GM21423 (cell line): ENCODE results near the gene MEPE.

Experiments used
- ATAC-seq: cut with Tn5 transposase; IDR thresholded peaks from one replicate; pipeline ENCODE4 v1.9.1; 2021; ENCODE audit warnings: mild to moderate bottlenecking, moderate library complexity; ENCODE audit not compliant: unreplicated experiment

The MEPE gene

DNA sequence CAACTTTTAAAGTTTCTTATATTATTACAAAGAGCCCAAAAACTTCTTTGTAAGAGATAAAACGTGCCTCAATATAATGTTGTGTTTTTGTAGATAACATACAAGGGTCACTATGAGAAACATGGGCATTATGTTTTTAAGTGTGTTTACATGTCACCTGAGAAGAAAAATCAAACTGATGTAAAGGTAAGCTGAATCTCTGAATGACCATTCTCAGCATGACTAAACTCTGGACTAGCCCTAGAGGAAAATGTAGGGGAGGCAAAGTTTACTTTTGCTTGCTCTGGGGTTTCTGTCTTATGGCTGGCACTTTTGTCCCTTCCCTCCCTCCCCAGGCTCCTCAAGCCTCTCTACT, 6.8 kb downstream of the MEPE start:
- ATAC-seq: no peak

DNA sequence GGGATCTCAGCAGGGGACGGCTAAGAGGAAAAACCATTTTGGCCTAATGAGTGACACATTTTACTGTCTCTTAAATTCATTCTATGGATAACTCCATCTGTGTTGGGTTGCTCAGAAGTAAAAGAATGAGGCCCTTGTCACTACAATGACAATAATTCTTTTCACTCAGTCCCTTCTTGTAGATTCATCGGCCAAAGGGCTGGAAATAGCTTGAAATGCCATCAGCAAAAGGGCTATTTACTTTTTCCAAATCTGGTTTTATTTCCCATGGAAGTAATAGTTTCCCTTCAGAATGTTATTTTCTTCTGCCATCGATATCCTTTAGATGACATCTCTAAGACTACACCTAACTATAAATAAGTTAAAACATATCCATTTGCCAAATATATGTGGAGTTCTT, 7.4 kb downstream of the MEPE start:
- ATAC-seq: no peak

DNA sequence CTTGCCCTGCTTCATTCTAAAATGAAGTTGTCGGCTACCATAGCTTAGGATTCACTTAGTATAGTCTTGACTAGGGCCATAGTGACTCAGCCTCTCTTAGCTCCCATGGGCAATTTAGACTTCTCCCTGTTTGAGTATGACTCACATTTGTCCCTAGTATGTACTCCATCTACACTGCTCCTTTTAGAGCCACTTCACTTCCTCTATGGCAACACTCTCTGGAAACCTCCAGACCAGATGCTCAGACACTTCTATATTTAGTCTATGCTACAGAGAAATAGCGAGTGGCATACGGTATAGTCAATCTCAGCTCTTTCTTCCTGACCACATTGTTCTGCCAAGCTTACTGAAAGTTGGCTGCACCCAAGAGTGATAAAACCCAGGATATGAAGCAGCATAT, 11.2 kb downstream of the MEPE start:
- no peak for ATAC-seq

DNA sequence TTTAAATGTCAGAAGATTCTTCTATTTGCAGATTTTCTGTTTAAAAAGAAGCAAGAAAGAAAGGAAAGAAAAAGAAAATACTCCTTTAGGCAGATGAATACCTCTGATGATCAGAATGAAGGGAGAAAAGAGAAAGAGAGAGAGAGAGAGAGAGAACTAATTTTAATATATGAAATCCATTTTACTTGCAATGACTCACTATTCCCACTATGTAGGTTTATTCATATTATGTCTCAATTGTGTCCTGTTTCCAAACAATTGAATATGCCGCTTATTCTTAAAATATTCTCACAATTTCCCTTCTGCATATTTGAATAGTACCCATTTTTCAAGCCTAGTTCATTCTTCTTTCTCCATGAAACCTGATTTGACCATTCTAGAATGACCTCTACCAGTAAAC, 11.7 kb downstream of the MEPE start:
- no peak for ATAC-seq

DNA sequence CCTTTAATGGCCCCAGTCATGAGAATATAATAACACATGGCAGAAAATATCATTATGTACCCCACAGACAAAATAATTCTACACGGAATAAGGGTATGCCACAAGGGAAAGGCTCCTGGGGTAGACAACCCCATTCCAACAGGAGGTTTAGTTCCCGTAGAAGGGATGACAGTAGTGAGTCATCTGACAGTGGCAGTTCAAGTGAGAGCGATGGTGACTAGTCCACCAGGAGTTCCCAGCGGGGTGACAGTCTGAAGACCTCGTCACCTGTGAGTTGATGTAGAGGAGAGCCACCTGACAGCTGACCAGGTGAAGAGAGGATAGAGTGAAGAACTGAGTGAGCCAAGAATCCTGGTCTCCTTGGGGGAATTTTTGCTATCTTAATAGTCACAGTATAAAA, 13.5 kb downstream of the MEPE start:
- no peak for ATAC-seq

DNA sequence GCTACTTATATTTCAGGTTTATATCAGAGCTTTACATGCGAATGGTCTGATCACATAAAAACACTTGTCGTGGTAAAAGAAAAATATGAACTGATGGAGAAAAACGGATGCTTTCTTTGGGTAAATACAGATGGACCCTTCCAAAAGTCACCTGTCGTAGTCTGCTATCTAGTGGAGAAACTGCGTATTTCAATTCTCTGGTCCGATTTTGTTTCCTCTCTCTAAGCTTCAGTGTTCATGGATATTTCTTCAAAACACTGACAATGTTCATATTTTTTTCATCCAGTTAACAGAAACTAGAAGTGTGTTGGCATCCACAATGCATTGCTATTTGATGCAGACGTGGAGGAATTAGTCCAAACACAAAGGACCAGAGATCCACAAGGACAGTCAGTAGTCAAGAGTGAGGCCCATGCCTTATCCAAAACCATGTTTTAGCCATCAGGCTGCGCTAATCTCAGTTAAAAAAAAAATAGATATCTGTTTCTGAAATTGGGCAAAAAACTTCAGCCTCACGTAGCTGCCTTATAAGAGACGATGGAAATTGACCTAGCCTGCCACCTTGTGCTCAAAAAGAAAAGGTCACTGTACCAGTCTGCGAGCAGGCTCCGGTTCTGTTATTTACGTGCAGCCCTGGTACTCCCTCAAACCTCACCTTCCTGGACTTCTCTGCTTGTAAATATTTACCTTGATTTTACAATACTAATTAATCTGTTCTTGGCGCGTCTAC, 16.0 kb downstream of the MEPE start:
- ATAC-seq: peak; percentile 77

DNA sequence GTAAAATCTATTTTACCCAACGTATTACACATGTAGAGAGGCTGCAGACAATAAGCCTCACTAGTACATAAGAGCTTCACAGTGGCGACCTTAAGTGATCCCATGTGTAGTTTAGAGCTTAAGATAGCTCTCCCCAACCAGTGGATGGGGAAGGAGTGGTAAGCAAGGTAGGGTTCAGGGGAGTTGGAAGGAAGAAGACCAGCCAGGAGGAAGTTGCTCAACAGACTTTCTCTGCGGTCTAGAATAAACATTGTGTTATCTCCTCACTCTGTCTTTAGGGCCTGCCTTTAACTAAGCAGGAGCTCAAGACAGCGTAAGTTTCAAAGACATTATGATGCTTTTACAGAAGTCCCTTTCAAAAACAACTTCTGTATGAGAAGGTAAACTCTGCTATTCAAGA, 16.8 kb downstream of the MEPE start:
- no peak for ATAC-seq

DNA sequence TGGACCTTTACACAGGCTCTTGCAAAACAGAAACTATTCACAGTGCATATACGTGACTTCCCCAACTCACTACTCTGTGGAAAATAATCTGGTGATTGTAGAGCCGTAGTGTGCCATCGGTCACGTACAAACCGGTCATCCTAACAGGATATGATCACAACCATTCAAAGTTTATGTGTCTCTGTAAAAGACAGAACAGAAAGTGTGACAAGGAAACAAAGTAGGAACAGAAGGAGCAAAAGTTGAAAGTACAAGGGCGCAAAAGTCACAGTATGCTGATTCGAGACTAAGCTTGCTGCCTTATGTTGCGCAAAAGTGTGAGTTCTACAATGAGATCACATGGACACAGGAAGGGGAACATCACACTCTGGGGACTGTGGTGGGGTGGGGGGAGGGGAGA, 18.6 kb downstream of the MEPE start:
- no peak for ATAC-seq

DNA sequence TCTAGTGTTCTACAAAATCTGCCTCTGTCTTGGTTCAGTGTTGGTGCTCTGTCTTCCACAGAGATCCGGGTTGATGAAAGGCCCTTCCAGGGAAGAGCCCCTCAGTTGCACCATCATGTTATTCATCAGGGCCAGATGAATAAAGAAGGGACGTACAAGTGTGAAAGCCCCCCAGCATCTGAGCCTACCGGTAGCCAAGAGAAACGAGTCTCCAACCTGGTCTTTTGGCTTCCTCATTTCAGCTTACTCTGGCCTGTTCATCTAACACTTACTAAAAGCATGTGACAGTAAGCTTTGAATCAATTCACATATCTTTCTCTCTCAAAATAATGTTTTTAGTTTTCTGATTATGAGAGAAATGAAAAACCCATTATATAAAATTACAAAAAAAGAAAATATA, 19.2 kb downstream of the MEPE start:
- ATAC-seq: no peak

DNA sequence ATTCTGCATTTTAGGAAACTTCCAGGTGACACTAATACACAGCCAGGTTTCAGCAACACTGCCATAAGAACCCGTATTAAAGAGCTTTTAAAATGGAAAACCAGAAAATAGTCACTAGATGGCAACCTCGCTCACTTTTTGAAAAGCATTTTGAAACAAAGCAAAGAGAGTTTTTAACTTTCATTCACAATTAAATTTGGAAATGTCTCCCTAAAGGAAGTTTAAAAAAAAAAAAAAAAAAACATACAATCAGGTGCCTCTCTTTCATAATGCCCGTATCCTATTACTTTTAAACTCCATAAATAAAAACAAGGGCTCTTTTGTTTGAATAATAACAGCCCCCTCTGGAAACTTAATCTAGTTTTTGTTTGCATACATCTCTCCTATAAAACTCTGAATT, 20.3 kb downstream of the MEPE start:
- no peak for ATAC-seq

DNA sequence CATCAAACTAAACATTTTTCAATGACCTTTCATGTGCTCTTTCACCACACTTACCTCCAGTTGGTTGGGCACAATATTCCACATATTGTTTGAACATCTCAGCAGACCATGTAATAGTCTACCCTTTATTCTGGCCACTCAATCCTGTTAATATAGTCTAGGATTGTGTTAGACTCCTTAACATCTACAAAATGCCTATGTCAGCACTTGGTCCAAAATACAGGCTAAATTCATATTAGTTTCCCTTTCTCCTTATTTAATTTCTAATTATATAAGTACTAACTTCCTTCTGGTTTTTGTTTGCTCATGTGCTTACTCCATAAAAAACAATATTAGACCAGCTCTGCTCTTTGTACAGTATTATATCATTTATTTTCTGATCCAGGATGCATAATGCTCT, 21.1 kb downstream of the MEPE start:
- ATAC-seq: no peak

DNA sequence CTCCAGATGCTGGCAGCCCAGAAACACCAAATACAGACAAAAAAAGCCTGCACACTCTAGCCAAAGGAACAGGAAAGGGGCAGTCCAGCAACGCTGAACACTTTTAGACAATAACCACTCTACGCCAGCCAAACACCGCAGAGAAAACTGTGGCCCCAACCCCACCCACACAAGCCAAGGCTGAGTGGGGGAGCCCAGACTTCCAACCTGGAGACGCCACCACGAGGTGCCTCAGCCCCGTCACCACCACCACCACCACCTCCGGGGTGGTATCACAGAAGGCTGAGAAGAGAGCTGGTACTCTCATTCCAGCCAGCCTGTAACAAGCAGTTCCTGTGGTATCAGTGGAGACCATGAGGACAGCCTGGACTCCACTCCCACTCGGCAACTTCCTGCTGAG, 22.8 kb downstream of the MEPE start:
- ATAC-seq: no peak

DNA sequence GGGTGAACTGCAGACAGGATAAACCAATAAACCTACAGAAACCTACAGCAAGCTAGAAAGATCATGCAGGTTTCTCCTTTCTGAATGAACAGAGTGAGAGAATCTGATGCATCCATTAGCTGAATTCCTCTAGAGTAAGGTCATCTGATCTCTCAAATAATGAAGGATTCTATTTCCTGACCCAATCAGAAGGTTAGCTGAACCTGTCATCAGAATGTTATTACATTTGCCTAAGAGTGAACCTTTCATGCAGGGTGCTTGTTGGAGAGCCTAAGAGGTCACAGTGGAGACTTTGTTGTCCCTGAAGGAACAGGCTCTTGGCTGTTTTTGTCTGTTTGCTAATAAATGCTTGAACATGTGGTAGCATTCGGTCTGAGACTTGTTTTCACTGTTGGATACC, 24.0 kb downstream of the MEPE start:
- no peak for ATAC-seq

DNA sequence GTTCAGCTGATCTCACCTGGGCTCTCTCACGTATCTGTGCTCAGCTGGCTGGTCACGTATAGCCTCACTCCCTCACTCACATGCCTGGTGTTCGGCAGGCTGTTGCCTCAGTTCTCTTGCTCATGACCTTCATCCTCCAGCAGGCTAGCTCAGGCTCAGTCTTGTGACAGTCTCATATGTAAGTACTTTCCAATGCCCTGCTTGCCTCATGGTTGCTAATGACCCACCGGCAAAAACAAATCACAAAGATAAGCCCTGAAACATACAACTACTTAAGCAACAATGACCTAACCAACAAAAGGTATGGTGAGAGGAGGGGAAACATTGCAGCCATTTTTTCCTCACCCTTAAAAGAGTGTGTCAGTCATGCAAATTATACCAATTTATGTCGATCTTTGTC, 25.0 kb downstream of the MEPE start:
- ATAC-seq: no peak

DNA sequence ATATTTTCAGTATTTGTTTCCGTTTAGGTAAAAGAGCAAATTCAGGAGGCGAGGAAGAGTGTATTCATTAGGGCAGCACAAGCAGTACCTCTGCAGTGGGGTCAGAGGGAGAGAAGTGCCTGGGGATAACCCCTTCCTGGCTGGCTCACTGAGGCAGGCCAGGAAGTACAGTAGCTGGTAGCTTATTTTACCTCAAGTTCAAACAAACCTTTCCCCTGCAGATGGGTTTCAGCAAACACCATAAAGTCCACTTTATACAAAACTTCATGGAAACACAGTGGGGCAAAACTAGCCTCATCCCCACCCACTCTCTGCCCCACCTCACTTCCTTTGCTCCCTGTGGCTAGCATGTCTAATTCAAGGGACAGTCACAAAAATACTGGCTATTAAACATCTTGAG, 29.5 kb downstream of the MEPE start:
- no peak for ATAC-seq

DNA sequence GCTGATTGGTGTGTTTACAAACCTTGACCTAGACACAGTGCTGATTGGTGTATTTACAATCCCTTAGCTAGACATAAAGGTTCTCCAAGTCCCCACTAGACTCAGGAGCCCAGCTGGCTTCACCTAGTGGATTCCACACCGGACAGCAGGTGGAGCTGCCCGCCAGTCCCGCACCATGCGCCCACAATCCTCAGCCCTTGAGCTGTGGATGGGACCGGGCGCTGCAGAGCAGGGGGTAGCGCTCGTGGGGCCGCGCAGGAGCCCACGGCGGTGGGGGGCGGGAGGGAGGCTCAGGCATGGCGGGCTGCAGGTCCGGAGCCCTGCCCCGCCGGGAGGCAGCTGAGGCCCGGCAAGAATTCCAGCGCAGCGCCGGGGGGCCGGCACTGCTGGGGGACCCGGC, 30.7 kb downstream of the MEPE start:
- ATAC-seq: no peak

DNA sequence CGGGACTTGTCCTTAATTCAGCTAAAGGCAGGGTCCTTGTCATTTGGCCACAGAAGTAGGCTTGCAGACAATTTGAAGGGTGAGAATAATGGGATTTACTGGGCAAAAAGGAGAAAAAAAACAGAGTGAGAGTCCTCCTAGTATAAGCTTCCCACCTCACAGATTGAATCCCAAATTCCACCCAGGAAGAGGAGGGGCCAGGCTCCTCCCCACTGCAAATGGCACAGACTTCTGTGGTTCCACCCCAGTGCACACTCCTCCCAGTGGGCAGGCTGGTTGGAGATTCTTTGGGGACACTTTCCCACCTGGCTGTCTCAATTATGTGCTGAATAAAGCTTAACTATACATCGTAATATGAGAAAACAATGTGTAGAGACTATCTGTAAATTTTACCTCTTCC, 31.6 kb downstream of the MEPE start:
- no peak for ATAC-seq

DNA sequence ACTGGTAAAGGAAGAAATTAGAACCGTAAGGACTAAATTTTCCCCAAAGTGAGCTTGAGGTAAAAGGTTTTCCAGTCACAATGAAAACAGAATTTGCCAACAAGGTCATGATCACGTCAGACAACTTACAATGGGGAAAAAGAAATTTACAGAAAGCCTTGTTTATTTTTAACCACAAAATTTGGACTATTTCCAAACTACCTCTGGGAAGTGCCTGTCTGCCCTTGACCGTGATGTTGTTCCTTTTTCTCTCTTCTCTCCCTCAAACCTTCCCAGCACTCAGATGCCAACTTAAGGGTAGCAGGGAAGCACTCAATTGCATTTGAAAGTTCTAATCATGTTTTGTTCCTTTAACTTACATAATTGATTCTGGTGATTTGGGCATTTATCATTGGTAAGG, 32.5 kb downstream of the MEPE start:
- no peak for ATAC-seq

DNA sequence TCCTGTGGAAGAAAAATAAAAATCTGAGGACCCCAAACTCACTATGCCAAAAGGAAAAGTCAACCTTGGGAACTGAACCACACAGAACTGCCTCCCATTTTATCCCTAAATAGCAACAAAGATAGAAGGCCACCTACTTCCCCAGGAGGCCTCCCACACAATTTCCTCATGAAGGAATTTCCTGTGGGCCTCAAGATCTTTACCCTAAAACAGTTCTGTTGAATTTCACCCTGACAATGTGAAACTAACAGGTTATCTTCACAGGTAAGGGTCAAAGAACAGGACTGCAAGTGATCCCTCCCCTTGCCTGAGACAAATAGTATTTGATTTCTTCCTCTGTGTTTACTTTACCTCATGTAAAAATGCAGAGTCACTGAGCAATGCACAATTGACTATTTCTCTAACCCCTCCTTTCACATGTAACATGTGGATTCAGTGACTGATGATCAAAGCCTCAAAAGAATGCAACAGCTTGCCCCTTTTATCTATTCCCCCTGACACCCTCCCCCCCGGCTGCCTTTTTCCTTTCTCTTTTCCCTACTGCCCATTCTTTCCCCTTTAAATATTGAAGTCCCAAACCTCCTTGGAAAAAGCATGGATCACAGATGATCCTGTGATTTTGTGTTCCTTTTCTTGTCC, 33.3 kb downstream of the MEPE start:
- ATAC-seq: no peak

DNA sequence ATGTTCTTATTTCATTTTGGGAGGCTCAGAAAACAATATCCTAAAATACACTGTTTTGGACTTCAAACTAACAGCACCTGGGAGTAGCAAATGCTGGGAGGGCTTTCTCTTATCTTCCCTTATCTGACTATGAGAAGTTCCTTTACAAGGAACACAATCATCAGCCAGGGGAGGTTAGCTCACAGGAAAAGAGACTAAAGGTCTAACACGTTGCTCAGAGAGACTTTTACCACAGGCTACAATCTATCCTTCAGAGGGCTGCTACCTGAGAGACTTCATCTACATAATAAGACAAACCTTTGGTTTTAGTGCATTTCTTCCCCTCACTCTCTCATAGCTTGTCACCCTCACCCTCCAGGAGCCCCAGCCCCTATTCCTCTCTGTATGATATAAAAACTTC, 35.8 kb downstream of the MEPE start:
- no peak for ATAC-seq

DNA sequence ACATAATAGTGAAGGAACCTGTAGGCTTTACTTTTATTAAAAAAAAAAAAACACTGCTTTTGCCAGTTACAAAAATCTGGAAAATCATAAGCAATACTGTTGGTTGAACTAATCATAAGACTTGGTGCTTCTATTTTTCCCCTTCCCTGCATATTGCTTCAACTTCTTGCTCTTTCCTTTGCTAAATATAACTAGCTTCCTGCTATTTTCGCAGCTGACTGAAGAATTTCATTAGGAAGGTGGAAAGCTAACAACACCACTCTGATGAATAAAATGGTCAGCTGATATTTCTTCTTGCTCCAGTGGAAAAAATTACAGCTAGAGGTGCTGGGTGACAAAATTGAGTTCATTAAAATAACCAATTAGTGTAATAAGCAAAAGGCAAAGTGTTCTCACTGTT, 39.3 kb downstream of the MEPE start:
- no peak for ATAC-seq

DNA sequence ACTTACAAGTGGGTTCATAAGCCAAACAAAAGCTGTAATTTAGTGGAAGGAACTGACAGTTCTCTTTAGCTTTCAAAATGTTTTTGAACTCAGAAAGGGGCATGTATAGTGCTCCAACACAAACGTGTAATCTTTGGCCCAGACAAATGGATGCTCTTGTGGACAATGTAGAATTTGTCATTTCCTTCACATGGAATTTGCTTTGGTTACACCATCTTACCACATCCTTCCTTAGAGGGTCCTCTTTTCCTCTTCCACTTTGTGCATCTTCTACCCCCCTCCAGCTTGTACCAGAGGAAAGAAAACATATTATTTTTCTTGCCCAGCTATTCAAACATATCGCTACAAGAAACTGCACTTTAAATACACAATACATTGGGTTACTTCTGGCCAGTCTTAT, 42.4 kb downstream of the MEPE start:
- no peak for ATAC-seq

DNA sequence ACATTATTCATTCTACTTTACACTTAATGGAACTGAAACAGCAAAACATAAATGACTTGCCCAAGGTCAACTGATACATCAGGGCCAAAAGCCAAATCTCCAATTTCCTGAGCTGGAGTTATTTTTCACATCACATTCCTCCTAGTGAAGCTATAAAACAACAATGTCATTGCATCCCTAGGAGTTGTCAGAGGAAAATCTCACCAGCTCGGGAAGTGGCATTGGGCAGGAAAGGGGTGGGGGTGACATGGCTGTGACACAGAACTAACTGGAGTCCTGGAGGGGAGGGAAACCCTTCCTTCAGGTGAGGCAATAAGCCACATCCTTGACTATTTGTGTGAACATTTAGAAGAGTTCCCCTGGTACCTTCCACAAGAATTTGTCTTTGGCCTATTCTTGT, 47.3 kb downstream of the MEPE start:
- no peak for ATAC-seq
